NCI-H460 (cell line): ENCODE data around the gene MED12L. TPM values are rescaled to one million over a fixed set of nuclear protein-coding genes. Genes with fewer than 3 reads are reported as not detected.
A peak's percentile ranks its signal among the peaks of the same experiment; 100 is the strongest.
"Not testable (repeated sequence)": the region's sequence is repeated elsewhere in the genome, so short reads cannot be mapped to it uniquely, and the experiment has no call there.

Experiments
- DNase-seq: peaks from one replicate; pipeline ENCODE4 v3.0.0-alpha.2; 2016; ENCODE audit warnings: low read depth; ENCODE audit errors: extremely low read depth
- total RNA-seq: library from RNA; depleted of rRNA; stranded (reverse); fragments of >200 nt; shearing (Covaris generic); gene quantifications from 2 replicates; pipeline ENCODE4 v1.2.3, GENCODE V29; 2014

The MED12L gene
- total RNA-seq, 1 experiment from 2014 or later: 0.54 TPM

DNA sequence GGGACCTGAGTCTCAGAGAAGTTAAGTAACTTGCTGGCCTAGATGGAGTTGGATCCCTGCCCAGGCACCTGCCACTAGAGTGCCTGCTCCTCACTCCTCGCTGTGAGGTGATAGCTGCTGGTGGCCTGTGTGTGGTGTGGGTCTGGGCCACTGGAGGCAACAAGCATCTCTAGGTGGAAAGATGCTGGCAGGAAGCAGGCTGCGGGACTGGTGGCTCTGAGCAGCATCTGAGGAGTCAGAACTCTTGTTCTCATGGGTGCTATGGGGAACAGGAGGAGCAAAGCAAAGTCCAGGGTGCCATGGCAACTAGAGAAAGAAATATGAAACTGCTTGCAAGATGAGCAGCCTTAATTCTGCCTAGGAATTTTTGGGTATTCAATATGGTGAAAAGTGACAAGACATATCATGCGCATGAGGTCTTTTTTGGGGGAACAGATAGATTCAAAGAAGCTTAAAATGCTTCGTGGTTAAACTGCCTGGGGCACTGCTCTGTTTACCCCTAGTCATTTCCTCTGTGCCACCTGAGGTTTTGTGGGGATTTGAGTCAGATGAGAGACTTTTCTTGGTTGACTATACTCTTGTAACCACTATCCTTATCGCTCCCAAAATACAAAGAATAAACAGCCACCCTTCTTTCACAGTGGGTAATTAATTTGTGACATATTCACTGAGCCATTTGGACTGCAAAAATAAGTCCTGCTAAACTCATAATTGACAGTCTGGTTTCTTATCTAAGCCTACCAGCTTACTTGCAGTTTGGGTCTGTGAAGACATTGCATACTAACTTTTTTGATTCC lies 50.3 kb downstream of the MED12L start:
- DNase-seq: no peak

DNA sequence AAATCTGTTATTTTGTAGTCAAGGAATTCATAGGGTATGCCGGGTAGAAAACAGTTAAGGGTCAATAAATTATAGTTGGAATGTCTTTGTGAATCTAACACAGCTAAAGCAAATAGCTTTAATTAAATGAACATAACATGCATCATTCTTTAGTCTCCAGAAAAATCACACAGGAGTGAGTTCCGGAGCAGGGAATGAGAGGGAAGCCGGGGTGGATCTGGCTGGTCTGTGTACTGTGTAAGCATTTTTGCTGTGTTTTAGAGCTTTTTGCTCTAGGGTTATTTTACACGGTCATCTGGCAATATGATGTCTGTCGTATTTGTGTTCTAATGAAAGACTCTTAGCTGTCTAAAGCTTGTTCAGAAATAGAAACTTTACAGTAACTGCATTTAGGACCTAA lies 57.5 kb downstream of the MED12L start:
- DNase-seq: no peak

DNA sequence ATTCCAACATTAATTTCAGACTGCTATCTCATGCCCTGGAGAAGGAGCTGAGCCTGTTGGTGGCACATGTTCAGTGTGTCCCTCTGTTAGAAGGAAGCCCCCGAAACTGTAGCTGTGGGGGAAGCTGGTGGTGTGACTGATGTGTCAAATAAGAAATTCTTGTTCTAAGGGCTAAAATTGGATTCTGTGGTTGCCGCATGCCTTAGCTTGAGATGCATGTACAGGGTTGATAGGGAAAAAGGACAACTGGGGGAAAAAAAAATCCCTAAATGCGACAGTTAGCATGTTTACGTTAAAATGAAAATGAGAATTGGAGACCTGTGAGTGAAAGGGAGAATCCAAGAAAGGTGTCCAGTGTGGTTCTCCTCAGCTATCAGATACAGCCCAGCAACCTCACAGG lies 58.6 kb downstream of the MED12L start:
- no peak for DNase-seq

DNA sequence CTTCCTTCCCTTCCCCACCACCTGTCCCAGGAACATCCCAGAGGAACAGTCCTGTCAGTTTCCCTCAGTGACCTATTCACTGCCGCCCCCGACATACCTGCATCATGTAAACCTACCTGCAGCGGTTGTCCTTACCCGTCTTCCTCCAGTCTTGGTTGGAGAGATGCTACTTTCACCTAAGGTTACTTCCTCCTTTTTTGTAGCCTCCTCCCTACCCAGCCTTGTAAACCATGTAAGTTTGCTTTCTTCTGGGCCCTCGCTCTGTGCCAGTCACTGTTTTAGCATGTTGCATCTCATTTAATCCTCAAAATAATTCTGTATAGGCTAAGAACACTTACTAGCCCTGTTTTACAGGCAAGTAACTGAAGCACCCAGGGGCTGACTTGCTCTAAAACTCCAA lies 59.3 kb downstream of the MED12L start:
- DNase-seq: no peak

DNA sequence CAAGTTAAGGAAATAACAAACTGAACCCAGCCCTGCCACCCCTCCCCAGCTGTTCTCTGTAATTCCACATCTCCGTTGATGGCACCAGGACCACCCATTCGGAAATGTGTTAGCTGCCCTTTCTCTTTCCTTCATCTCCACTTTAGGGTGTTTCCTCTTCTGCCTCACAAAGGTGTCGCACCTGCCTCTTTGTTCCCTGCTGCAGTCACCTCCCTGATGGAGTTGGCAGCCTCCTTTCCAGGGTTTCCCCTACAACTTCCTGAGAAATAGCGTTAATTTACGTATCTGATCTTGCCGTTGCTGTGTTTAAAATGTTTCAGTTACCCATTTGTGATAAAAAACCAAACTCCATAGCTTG lies 60.2 kb downstream of the MED12L start:
- no peak for DNase-seq

DNA sequence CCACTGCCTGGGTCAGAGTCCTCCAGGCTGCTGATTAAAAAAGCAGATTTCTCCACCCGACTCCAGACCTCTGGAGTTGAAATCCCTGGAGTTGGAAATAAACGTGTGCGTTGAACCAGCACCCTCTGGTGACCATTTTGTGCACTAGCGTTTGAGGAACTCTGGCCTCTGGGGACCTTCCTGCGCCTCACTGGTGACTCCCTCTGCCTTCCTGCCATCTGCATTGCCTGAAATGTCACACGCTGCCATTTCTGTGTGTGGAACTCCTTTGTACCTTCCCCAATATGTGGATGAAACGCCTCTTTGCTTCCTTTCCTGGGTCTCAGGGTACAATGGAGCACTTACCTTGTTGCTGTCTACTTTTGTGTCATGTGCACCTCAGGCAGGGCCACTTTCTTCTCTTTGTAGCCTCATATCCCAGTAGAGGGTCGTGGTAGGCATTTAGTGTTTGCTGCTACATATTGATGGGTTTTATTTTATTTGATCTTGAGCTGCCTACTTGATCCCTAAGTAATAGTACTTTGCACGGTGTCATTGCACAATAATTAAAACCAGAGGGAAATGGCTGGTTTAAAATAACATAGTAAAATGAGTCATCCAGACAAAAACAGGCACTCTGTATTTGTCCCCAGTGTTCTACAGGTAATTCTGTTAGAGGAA lies 60.7 kb downstream of the MED12L start:
- peak; percentile 74 for DNase-seq

DNA sequence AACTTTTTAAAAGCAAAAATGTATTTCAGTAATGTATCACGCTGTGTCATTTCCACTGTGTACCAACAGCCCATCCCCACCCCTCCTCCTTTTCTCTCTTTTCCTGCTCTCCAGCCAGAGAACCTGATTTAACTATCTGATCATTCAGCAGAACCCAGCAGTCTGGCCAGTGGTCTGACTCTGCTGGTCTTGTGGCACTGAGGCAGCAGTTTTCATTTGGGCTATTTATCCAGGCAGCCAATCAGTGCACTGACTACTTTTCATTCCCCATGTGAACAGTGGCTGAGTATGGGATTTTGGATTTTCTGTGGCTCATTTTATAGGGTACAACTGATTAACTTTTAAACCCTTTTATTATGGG lies 61.2 kb downstream of the MED12L start:
- no peak for DNase-seq

DNA sequence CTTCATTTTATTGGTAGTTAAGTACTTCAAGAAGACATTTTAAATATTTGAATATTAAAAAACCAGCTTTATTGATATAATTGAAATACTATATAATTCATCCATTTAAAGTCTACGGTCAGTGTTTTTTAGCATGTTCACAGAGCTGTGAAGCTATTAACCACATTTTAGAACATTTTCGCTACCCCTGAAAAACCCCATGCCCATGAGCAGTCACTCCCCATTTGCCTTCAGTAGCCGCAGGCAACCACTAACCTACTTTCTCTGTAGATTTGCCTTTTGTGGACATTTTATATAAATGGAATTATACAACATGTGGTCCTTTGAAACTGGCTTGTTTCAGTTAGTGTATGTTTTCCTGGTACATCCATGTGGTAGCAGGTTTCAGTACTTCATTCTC lies 61.8 kb downstream of the MED12L start:
- no peak for DNase-seq

DNA sequence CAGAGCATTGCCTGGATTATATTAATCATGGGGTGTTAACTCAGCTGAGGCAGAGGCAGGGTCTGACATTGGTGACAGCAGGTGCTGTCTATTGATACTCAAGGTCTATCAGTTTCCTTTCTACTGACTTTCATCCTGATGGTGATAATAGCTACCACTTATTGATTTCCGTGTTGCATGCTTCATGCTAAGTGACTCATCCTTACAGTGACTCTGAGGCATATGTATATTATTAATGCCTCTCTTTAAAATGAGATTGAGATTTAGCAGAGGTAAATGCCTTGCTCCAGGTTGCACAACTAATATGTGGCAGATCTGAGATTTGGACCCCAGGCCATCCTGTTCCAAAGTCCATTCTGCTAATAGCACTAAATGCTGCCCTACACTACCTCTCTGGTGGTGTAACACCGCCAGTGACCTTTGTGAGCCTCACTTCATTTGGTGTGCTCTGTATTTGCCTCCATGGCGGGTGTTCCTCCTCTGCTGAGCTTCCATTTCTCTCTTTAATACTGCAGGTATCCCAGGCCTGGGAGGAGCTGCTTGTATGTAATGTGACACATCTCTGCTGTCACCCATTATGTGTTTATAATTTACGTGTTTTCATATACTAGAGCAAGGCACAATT lies 67.1 kb downstream of the MED12L start:
- no peak for DNase-seq

DNA sequence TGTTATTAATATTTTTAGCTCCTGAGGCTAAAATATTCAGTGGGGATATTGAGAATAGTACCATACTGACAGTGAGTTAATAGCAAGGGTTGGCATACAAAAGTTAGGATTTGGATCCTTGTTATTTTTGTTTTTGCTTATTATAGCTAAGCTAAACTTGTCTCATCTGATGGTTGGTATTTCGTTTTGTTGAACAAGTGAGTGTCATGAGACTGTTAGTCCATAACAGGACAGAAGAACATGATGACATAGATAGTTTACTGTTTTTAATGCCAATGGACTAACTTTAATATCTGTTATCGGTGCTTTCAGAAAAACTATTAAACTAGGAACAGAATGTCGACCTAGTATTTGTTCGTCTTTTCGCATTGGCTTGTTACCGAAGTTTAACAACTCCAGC lies 69.1 kb downstream of the MED12L start:
- no peak for DNase-seq

DNA sequence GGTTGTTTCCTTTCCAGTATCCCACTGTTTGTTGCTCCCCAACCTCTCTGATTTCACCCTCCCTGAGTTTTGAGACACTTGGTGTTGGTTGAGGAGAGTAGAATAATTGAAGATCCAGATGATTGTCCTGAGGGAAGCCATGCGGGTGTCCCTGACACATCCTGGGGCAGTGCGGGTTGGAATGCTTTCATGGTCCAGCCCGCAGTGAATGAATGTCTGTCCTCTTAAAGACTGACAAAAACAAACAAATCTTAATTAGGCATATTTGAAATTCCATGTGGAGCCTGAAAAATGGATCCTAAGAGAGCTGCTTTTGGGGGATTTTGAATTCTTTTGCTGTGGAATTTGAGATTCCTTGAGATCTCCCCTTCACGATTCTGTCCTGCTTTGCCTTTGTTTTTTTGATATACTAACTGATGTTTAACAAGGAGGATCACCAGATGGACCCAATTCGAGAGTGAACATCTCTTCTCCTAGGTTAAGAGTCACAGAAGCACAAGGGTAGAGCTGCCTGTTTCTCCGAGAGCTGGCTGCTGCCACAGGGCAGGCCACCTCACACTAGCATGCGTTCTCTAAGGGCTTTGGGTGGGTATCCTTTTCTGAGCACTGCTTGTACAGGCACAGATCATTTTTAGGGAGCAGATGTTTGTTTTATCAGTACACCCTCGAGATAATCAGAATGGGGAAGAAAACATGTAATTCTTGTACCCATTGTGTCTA lies 70.1 kb downstream of the MED12L start:
- no peak for DNase-seq

DNA sequence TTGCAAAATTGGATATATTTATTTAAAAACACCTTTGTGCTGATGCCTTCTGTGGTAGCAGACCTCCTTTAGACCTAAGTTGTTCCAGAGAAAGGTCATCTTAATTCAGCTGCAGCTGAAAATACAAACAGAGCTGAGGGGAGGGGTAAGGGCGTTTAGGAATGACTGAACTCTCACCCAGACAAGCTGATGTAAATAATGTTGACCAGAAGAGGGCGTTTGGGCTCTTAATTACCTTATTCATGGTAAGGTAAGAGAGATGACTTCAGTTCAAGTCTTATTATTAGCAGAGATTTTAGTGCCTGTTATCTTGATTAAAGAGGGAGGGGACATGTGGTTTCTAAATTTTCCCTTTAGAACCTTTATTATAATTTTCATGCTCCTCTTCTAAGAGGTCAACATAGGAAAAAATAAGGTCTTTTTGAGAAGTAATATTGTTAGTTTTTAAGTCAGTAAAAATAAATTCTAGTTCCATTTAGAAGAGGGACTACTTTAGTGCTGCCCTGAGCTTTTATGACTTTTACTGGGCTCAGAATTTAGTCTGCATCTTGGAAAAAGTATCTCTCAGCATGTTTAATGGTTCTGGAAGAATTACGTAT lies 71.3 kb downstream of the MED12L start:
- peak; percentile 48 for DNase-seq

DNA sequence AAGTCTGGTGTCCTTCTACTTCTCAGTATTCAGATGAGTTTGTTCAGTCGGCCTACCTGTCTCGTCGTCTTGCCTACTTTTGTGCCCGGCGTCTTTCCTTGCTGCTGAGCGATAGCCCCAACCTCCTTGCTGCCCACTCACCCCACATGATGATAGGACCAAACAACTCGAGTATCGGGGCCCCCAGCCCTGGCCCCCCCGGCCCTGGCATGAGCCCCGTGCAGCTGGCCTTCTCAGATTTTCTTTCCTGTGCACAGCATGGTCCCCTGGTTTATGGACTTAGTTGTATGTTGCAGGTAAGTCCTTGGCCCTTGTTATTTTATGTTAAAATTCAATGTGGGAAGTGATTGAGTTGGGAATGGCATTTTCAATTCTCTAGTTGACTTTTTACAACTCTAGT lies 74.3 kb downstream of the MED12L start:
- DNase-seq: no peak

DNA sequence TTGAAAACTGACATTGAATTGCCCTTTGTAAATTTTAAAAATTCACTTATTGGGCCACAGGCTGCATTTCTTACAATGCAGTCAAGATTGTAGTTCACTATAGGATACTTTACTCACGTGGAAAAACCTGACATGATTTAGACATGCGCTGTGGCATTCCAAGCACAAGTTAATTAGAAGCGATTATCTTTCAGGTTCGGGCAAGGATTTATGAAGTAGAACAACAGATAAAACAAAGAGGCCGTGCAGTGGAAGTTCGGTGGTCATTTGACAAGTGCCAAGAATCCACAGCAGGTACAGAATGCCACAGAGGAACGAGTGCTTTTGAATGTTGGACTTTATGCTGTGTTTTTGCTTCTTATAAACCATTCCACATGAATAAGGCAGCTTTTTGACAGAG lies 79.8 kb downstream of the MED12L start:
- DNase-seq: no peak

DNA sequence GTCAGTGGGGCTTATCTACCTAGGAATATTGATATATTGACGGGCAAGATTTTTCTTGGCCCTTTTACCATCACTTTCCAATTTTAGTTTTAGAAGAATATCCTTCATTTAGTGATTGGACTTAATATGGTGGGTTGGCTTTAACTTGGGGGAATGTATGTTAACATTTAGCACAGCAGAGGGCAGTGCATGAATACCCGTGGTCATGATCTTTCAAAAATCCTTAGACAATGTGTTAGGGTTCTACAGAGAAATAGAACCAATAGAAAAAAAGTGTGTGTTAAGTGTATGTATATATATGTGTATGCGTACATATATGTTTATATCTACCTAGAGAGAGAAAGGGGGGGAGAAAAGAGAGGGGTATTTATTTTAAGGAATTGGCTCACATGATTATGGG lies 80.7 kb downstream of the MED12L start:
- DNase-seq: no peak

DNA sequence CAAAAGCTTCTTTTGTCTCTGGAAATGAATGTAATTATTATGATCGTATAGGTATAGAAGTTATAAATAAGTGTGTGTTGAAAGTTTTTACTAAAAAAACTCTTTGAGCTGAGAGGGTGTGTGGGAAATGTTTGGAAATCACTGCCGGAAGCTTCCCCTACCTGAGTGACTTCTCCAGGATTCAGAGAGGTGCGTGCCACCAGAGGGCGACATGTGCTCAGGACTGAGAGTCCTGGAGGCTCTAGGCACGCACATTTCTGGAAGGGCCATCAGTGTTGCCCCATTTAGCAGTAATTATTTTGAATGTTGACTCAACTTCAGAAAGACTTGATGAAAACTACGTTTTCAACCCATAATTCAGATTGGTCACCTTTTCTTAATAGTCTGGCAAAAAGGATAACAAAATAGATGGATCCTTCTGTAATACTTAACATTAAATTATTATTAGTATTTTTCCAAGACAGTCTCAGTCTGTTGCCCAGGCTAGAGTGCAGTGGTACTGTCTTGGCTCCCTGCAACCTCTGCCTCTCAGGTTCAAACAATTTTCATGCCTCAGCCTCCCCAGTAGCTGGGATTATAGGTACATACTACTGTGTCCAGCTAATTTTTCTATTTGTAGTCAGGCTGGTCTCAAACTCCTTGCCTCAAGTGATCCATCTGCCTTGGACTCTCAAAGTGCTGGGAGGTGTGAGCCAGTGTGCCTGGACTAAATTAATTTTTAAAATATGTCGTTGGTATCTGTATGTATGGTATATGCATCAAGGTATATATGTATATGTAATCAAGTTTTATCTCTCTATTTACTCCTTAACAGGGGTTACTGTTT lies 83.0 kb downstream of the MED12L start:
- peak; percentile 63 for DNase-seq

DNA sequence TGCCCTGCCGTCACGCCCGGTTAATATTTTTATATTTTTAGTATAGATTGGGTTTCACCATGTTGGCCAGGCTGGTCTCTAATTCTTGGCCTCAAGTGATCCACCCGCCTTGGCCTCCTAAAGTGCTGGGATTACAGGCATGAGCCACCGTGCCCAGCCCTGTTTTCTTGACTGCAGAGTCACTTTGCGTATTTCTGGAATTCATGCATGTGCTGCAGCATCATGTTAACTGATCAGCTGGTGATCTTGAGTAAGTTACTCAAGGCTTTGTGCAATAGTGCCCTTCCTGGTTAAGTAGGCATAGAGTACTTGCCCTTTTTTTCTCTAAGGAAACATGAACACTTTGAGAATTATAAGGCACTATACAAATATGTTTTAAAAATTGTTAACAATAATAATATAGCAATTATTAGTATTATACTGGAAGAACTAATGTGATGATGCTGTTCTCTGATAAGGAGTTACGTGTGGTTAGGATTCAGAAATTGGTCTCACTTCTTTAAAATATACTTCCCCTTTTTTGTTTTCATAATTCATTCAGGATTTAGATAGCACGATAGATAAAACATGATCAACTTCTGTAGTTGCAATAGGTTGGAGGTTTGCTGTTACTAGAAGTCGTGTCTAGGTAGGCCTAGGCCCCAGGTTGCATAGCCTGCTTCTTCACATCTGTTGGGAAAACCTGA lies 83.9 kb downstream of the MED12L start:
- no peak for DNase-seq

DNA sequence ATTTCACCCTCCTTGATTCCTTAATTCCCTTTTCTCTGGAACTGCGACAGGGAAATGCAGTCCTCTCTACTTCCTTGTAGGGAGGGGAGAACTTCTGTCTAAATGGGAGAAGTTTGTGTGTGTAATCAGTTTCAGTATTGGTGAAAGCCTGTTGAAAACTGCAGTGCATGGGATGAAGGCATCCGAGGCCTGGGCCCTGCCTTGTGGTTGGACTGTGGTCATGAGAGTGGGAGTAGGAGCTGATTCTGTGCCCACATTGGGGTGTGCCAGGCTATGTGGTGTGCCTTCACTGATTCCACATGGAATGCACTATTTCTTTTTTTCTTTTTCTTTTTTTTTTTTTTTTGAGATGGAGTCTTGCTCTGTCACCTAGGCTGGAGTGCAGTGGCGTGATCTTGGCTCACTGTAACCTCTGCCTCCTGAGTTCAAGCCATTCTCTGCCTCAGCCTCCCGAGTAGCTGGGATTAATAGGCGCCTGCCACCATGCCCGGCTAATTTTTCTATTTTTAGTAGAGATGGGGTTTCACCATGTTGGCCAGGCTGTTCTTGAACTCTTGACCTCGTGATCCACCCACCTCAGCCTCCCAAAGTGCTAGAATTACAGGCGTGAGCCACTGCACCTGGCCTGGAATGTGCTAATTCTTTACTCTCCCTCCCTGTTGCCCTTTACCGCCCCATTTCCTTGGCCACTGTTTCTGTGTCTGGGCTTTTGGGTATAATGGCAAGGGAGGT lies 84.7 kb downstream of the MED12L start:
- DNase-seq: not testable (repeated sequence)
